ENCODE results near the gene MMP13.
"Not testable (repeated sequence)": the region's sequence is repeated elsewhere in the genome, so short reads cannot be mapped to it uniquely, and the experiment has no call there.

Gene MMP13

GRCh38 chr11:102935514-102935913 is 20.0 kb downstream of the MMP13 start:
- no peak for DNase-seq (ENCODE audit: low spot score)

- no peak for DNase-seq (ENCODE audit: low spot score)
Measured at GRCh38 chr11:102934735-102935134, 20.8 kb downstream of the MMP13 start.

GRCh38 chr11:102933627-102934026 is 21.9 kb downstream of the MMP13 start:
- DNase-seq (ENCODE audit: low spot score) = no peak

GRCh38 chr11:102932678-102933077 is 22.9 kb downstream of the MMP13 start:
- no peak for DNase-seq (ENCODE audit: low spot score)

- DNase-seq (ENCODE audit: low spot score) = no peak
Measured at GRCh38 chr11:102930451-102930850, 25.1 kb downstream of the MMP13 start.

GRCh38 chr11:102929972-102930371 is 25.6 kb downstream of the MMP13 start:
- DNase-seq (ENCODE audit: low spot score) = no peak

- no peak for DNase-seq (ENCODE audit: low spot score)
Measured at GRCh38 chr11:102929166-102929565, 26.4 kb downstream of the MMP13 start.

- no peak for DNase-seq (ENCODE audit: low spot score)
Measured at GRCh38 chr11:102928247-102928646, 27.3 kb downstream of the MMP13 start.

- DNase-seq (ENCODE audit: low spot score) = no peak
Measured at GRCh38 chr11:102927624-102927990, 27.9 kb downstream of the MMP13 start.

- no peak for DNase-seq (ENCODE audit: low spot score)
Measured at GRCh38 chr11:102926961-102927623, 28.4 kb downstream of the MMP13 start.

- no peak for DNase-seq (ENCODE audit: low spot score)
Measured at GRCh38 chr11:102926517-102926916, 29.0 kb downstream of the MMP13 start.

GRCh38 chr11:102925988-102926387 is 29.5 kb downstream of the MMP13 start:
- no peak for DNase-seq (ENCODE audit: low spot score)

GRCh38 chr11:102924851-102925380 is 30.6 kb downstream of the MMP13 start:
- DNase-seq (ENCODE audit: low spot score) = no peak

GRCh38 chr11:102921587-102922220 is 33.8 kb downstream of the MMP13 start:
- no peak for DNase-seq (ENCODE audit: low spot score)

GRCh38 chr11:102920118-102920684 is 35.3 kb downstream of the MMP13 start:
- DNase-seq (ENCODE audit: low spot score) = no peak

GRCh38 chr11:102915044-102915375 is 40.5 kb downstream of the MMP13 start:
- DNase-seq (ENCODE audit: low spot score) = no peak

- DNase-seq (ENCODE audit: low spot score) = no peak
Measured at GRCh38 chr11:102914238-102915043, 41.1 kb downstream of the MMP13 start.

- no peak for DNase-seq (ENCODE audit: low spot score)
Measured at GRCh38 chr11:102912482-102912830, 43.1 kb downstream of the MMP13 start.

GRCh38 chr11:102911758-102912481 is 43.6 kb downstream of the MMP13 start:
- DNase-seq (ENCODE audit: low spot score) = no peak

GRCh38 chr11:102905848-102906247 is 49.7 kb downstream of the MMP13 start:
- not testable (repeated sequence) for DNase-seq (ENCODE audit: low spot score)

GRCh38 chr11:102903895-102904294 is 51.6 kb downstream of the MMP13 start:
- DNase-seq (ENCODE audit: low spot score) = not testable (repeated sequence)

- DNase-seq (ENCODE audit: low spot score) = no peak
Measured at GRCh38 chr11:102900346-102900745, 55.2 kb downstream of the MMP13 start.
